ENCODE data around the gene PBLD.
"Not testable (repeated sequence)": the region's sequence is repeated elsewhere in the genome, so short reads cannot be mapped to it uniquely, and the experiment has no call there.

The PBLD gene

GRCh38 chr10:68278906-68279753, 53.6 kb downstream of the PBLD start:
- DNase-seq (ENCODE audit: low spot score), result not testable (repeated sequence)

GRCh38 chr10:68277814-68278213, 54.9 kb downstream of the PBLD start:
- DNase-seq (ENCODE audit: low spot score), result not testable (repeated sequence)

GRCh38 chr10:68276224-68276623, 56.5 kb downstream of the PBLD start:
- DNase-seq (ENCODE audit: low spot score), result no peak

GRCh38 chr10:68275600-68276126, 57.1 kb downstream of the PBLD start:
- no peak for DNase-seq (ENCODE audit: low spot score)

GRCh38 chr10:68272833-68273232, 59.9 kb downstream of the PBLD start:
- no peak for DNase-seq (ENCODE audit: low spot score)

GRCh38 chr10:68271196-68271882, 61.4 kb downstream of the PBLD start:
- no peak for DNase-seq (ENCODE audit: low spot score)

GRCh38 chr10:68269562-68270290, 63.0 kb downstream of the PBLD start:
- DNase-seq (ENCODE audit: low spot score), result no peak

GRCh38 chr10:68261132-68261856, 71.4 kb downstream of the PBLD start:
- no peak for DNase-seq (ENCODE audit: low spot score)

GRCh38 chr10:68253346-68253745, 79.4 kb downstream of the PBLD start:
- DNase-seq (ENCODE audit: low spot score), result no peak

GRCh38 chr10:68251625-68252495, 80.9 kb downstream of the PBLD start:
- DNase-seq (ENCODE audit: low spot score), result no peak

GRCh38 chr10:68251151-68251550, 81.6 kb downstream of the PBLD start:
- DNase-seq (ENCODE audit: low spot score), result no peak

- no peak for DNase-seq (ENCODE audit: low spot score)
These were observed 83.4 kb downstream of the PBLD start for GRCh38 chr10:68249297-68249696.

- no peak for DNase-seq (ENCODE audit: low spot score)
These were observed 84.8 kb downstream of the PBLD start for GRCh38 chr10:68247931-68248330.

GRCh38 chr10:68246397-68246796, 86.3 kb downstream of the PBLD start:
- DNase-seq (ENCODE audit: low spot score), result not testable (repeated sequence)

- DNase-seq (ENCODE audit: low spot score), result no peak
These were observed 90.7 kb downstream of the PBLD start for GRCh38 chr10:68242051-68242450.

- DNase-seq (ENCODE audit: low spot score), result no peak
These were observed 93.1 kb downstream of the PBLD start for GRCh38 chr10:68239596-68240150.

GRCh38 chr10:68239069-68239468, 93.7 kb downstream of the PBLD start:
- no peak for DNase-seq (ENCODE audit: low spot score)

- no peak for DNase-seq (ENCODE audit: low spot score)
These were observed 94.4 kb downstream of the PBLD start for GRCh38 chr10:68238371-68238770.

GRCh38 chr10:68237173-68237572, 95.6 kb downstream of the PBLD start:
- DNase-seq (ENCODE audit: low spot score), result no peak

GRCh38 chr10:68235581-68235980, 97.1 kb downstream of the PBLD start:
- DNase-seq (ENCODE audit: low spot score), result no peak

Data from HuH-7.5 (cell line).